NOMO-1 treated with dmso at 0.1 percent for 144 hours (cell line): ENCODE data around the gene ANAPC15.
A peak's percentile ranks its signal among the peaks of the same experiment; 100 is the strongest.

ENCODE experiments used
- DNase-seq: peaks from one replicate; lab custom pipeline; 2025; ENCODE audit not compliant: unreplicated experiment; lab: John Stamatoyannopoulos, UW

Gene ANAPC15

GRCh38 chr11:72127923-72128322 is 15.4 kb upstream of the ANAPC15 start:
- DNase-seq = no peak

GRCh38 chr11:72125956-72126355 is 13.5 kb upstream of the ANAPC15 start:
- no peak for DNase-seq

GRCh38 chr11:72124046-72124445 is 11.6 kb upstream of the ANAPC15 start:
- DNase-seq = no peak

- no peak for DNase-seq
Observed at GRCh38 chr11:72123117-72123653, 10.7 kb upstream of the ANAPC15 start.

- DNase-seq = no peak
Observed at GRCh38 chr11:72122607-72123006, 10.1 kb upstream of the ANAPC15 start.

GRCh38 chr11:72120930-72121329 is 8.4 kb upstream of the ANAPC15 start:
- no peak for DNase-seq

- no peak for DNase-seq
Observed at GRCh38 chr11:72119198-72119597, 6.7 kb upstream of the ANAPC15 start.

GRCh38 chr11:72116019-72116755 is 3.7 kb upstream of the ANAPC15 start:
- no peak for DNase-seq

GRCh38 chr11:72114570-72114969 is 2.1 kb upstream of the ANAPC15 start:
- DNase-seq = no peak

- DNase-seq = no peak
Observed at GRCh38 chr11:72112978-72113808, 698 bp upstream of the ANAPC15 start.

GRCh38 chr11:72111300-72112142 is 974 bp downstream of the ANAPC15 start:
- no peak for DNase-seq

- no peak for DNase-seq
Observed at GRCh38 chr11:72105888-72106287, 6.6 kb downstream of the ANAPC15 start, which contains the start of gene TOMT. Gene TOMT (plus strand): TSS chr11:72105924. CDS start chr11:72105952, 28 bp downstream.

GRCh38 chr11:72103754-72104167 is 8.7 kb downstream of the ANAPC15 start:
- DNase-seq = no peak

- peak; percentile 97 for DNase-seq
Observed at GRCh38 chr11:72102946-72103753, 9.3 kb downstream of the ANAPC15 start, which contains the start of gene LAMTOR1. Gene LAMTOR1 (minus strand): TSS chr11:72103297. CDS start chr11:72103224, 73 bp downstream.

- no peak for DNase-seq
Observed at GRCh38 chr11:72102631-72102945, 9.9 kb downstream of the ANAPC15 start.

- no peak for DNase-seq
Observed at GRCh38 chr11:72102162-72102561, 10.3 kb downstream of the ANAPC15 start.

- peak; percentile 82 for DNase-seq
Observed at GRCh38 chr11:72100462-72100861, 12.0 kb downstream of the ANAPC15 start.

- no peak for DNase-seq
Observed at GRCh38 chr11:72100009-72100408, 12.5 kb downstream of the ANAPC15 start.

GRCh38 chr11:72098741-72099140 is 13.8 kb downstream of the ANAPC15 start:
- no peak for DNase-seq

GRCh38 chr11:72091292-72091691 is 21.2 kb downstream of the ANAPC15 start:
- DNase-seq = peak; percentile 74
